Right lobe of liver (tissue), 6 donors: Measurements from ENCODE around the gene BMAL1. TPM values are rescaled to one million over a fixed set of nuclear protein-coding genes. Genes with fewer than 3 reads are reported as not detected.
"Not testable (repeated sequence)": the region's sequence is repeated elsewhere in the genome, so short reads cannot be mapped to it uniquely, and the experiment has no call there.

Experiments
- ATAC-seq, 4 donors: fragments of 200-7000 bp; cut with Tn5 transposase; one replicate each; pipeline ENCODE4 v1.9.1; 2020; ENCODE audit warnings: mild to moderate bottlenecking in 4 of 4, moderate library complexity in 4 of 4
- DNase-seq, 3 donors: peaks; one replicate each; pipeline ENCODE4 v3.0.0-alpha.2; 2020
- H3K27ac ChIP-seq, 3 donors: fragments of 200-600 bp; one replicate each; pipeline ENCODE4 v1.8.0; 2022
- H3K27me3 ChIP-seq, 2 donors: fragments of 200-600 bp; one replicate each; pipeline ENCODE4 v1.8.0; 2022
- H3K36me3 ChIP-seq, 4 donors: fragments of 200-600 bp; sonication (generic) in 1 of 4; one replicate each; pipeline versions ENCODE4 v1.5.1 to v1.8.0; 2017 to 2022; ENCODE audit warnings: control low read depth in 1 of 4
- H3K4me1 ChIP-seq, 4 donors: fragments of 200-600 bp; sonication (generic) in 1 of 4; one replicate each; pipeline versions ENCODE4 v1.5.1 to v1.8.0; 2017 to 2022; ENCODE audit warnings: control low read depth in 1 of 4
- H3K4me3 ChIP-seq, 3 donors: fragments of 200-600 bp; one replicate each; pipeline ENCODE4 v1.8.0; 2022
- H3K9me3 ChIP-seq, 4 donors: fragments of 200-600 bp; sonication (generic) in 1 of 4; one replicate each; pipeline versions ENCODE4 v1.5.1 to v1.8.0; 2017 to 2022; ENCODE audit warnings: control low read depth in 1 of 4
- POLR2A ChIP-seq: fragments of 450-650 bp; IDR thresholded peaks from one replicate; pipeline ENCODE4 v1.6.1; 2017; ENCODE audit warnings: antibody characterized with exemption, mild to moderate bottlenecking
- WGBS: methylation state at CpG from one replicate; pipeline ENCODE4 v1.1.6; 2018; ENCODE audit warnings: low coverage, low lambda C conversion rate; ENCODE audit not compliant: insufficient coverage; ENCODE audit errors: missing lambda C conversion rate; 5-methylcytosine and 5-hydroxymethylcytosine counted together
- intact Hi-C, 2 donors: fragments of 100-400 bp; cut with DNase I; formaldehyde crosslinking; loops; one replicate each; pipeline versions ENCODE4 v1.11.2 to v1.14.1; 2022
- total RNA-seq, 6 experiments: library from RNA; depleted of rRNA in 2 of 6; stranded (reverse); fragments of >200 nt in 2 of 6; fragmentation: NEBNext Ultra II Directional in 3 of 6; extraction: Animal tissue kit (Norgen Biotek cat#: 25700) in 3 of 6; gene quantifications; one replicate each; pipeline versions ENCODE4 v1.1.0 to v1.2.4, GENCODE V29; 2016 to 2023
- TF ChIP-seq, protein P1 (sequence below), 4 donors: fragments of 200-600 bp in 3 of 4; fragments of 450-650 bp in 1 of 4; IDR thresholded peaks; one replicate each; pipeline versions ENCODE4 v1.5.1 to v1.8.0; 2016 to 2022; ENCODE audit warnings: antibody characterized with exemption in 4 of 4, mild to moderate bottlenecking in 2 of 4
- donor health status: DM: no; HTN: yes; CAD: no.
- donor health status: DM: no; HTN: no; CAD: no.
- donor health status: DM: no; HTN: no; CAD: no.
- donor health status: DM: no; HTN: yes; CAD: no.
- donor health status: DM: no; HTN: yes; CAD: no.

Gene BMAL1
- total RNA-seq, 6 experiments from 2014 or later, result 9.9 to 38.0 (median 12.9) TPM

DNA sequence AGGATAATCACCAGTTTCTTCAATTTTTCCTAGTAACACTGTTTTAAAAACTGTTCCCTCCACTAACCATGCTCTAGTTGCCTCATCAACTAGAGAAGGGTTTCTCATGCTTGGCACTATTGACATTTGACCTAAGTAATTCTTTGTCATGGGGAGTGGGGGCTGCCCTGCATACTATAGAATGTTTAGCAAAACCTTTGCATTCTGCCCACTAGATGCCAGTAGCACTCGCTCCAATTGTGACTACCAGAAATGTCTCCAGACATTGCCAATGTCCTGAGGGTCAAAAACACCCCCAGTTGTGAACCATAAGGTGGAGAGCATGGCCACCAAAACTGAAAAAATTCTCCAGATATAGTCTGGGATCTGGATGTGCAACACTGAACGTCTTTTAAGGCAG lies 27.6 kb upstream of the BMAL1 start:
- Histone ChIP-seq H3K36me3 (no peaks in the 10 kb centered on the region), H3K27ac (no peak overlapping the region), H3K27me3 (no peaks in the 10 kb centered on the region), H3K9me3 (no peaks in the 10 kb centered on the region), H3K4me3 (no peak overlapping the region), H3K4me1 (no peaks in the 10 kb centered on the region)
- intact Hi-C loops, result no loop called here
- DNase-seq (no peak), ATAC-seq (no peak)
- WGBS, result 14% methylated on average over 2 of the region's 2 CpGs
- TF ChIP-seq POLR2A, result no peak
- TF ChIP-seq, protein P1, sequence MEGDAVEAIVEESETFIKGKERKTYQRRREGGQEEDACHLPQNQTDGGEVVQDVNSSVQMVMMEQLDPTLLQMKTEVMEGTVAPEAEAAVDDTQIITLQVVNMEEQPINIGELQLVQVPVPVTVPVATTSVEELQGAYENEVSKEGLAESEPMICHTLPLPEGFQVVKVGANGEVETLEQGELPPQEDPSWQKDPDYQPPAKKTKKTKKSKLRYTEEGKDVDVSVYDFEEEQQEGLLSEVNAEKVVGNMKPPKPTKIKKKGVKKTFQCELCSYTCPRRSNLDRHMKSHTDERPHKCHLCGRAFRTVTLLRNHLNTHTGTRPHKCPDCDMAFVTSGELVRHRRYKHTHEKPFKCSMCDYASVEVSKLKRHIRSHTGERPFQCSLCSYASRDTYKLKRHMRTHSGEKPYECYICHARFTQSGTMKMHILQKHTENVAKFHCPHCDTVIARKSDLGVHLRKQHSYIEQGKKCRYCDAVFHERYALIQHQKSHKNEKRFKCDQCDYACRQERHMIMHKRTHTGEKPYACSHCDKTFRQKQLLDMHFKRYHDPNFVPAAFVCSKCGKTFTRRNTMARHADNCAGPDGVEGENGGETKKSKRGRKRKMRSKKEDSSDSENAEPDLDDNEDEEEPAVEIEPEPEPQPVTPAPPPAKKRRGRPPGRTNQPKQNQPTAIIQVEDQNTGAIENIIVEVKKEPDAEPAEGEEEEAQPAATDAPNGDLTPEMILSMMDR (IDR thresholded peaks at IDR 0.05), result no peak

DNA sequence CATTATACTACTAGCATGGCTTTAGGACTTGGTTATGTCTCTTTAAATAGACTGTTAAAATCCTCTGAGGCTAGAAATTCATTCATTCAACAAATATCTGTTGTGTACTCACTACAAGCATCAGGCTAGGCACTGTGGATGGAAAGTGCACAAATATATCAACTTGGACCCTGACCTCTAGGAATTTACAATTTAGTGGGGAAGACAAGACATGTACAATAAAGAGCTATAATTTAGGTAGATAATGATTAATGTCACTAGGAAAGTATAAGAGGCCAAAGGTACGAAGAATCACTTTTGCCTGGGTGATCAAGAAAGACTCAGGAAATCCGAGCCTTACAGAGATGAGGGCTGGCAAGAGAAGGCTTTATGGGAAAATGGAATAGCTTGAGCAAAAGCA lies 25.6 kb upstream of the BMAL1 start:
- 88% methylated on average over 2 of the region's 2 CpGs for WGBS
- Histone ChIP-seq H3K36me3 (no peaks in the 10 kb centered on the region), H3K4me1 (no peaks in the 10 kb centered on the region), H3K4me3 (no peak overlapping the region), H3K9me3 (no peaks in the 10 kb centered on the region), H3K27ac (no peak overlapping the region), H3K27me3 (no peaks in the 10 kb centered on the region)
- no peak for ATAC-seq
- no peak for TF ChIP-seq POLR2A
- TF ChIP-seq, protein P1 (IDR thresholded peaks at IDR 0.05), result no peak
- DNase-seq, result no peak
- intact Hi-C loops, result no loop called here

DNA sequence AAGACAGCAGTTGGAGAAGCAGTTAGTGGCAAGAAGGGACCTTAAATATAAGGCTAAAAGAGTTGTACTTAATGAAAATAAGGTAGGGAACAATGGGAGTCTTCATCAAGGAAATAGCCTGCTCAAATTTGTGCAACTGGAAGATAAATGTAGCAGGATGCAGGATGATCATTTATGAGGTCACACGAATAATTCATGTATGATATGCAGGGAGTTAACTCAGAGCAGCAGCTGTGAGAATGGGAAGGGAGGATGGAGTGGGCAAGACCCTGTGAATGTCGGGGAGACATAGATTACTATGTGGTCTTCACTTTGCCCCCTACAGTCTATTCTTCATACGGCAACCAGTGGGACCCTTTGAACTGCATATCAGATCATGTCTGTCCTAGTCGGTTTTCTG lies 25.2 kb upstream of the BMAL1 start:
- intact Hi-C loops, result no loop called here
- no peak for TF ChIP-seq POLR2A
- TF ChIP-seq, protein P1 (IDR thresholded peaks at IDR 0.05), result no peak
- Histone ChIP-seq H3K27ac (no peak overlapping the region), H3K9me3 (no peaks in the 10 kb centered on the region), H3K4me1 (no peaks in the 10 kb centered on the region), H3K27me3 (no peaks in the 10 kb centered on the region), H3K36me3 (no peaks in the 10 kb centered on the region), H3K4me3 (no peak overlapping the region)
- ATAC-seq (no peak), DNase-seq (no peak)
- WGBS, result 64% methylated on average over 4 of the region's 4 CpGs

DNA sequence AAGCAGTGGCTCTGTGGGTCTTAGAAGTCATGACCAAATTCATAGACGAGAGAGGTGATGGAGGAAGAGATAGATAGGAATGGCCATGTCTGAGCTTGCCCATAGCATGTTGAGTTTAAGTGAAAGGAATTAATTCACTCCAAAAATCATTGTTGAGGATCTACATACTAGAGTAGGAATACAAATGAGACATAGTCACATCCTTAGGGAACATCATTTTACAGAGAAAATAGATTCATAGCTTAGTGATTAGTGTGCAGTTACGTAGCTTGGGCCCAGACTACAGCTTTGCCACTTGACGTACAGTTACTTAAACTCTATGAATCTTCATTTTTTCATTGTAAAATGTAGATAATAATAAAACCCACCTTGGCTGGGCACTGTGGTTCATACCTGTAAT lies 21.4 kb upstream of the BMAL1 start:
- Histone ChIP-seq H3K36me3 (no peaks in the 10 kb centered on the region), H3K4me1 (no peaks in the 10 kb centered on the region), H3K4me3 (no peak overlapping the region), H3K27ac (no peak overlapping the region), H3K9me3 (no peaks in the 10 kb centered on the region), H3K27me3 (no peaks in the 10 kb centered on the region)
- intact Hi-C loops, result no loop called here
- no peak for ATAC-seq
- 40% methylated on average over 3 of the region's 3 CpGs for WGBS
- DNase-seq, result no peak
- TF ChIP-seq, protein P1 (IDR thresholded peaks at IDR 0.05), result no peak
- no peak for TF ChIP-seq POLR2A

DNA sequence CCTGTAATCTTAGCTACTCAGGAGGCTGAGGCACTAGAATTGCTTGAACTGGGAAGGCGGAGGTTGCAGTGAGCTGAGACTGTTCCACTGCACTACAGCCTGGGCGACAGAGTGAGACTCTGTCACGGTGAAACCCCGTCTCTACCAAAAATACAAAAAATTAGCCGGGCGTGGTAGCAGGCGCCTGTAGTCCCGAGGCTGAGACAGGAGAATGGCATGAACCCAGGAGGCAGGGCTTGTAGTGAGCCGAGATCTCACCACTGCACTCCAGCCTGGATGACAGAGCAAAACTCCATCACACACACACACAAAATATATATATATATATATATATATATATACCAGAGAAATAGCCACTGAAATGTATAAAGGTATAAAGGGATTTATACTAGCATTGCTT lies 19.5 kb upstream of the BMAL1 start:
- H3K27me3 ChIP-seq, intact Hi-C loops, H3K9me3 ChIP-seq, H3K4me3 ChIP-seq, DNase-seq, H3K36me3 ChIP-seq, H3K27ac ChIP-seq, H3K4me1 ChIP-seq, ATAC-seq: not testable (repeated sequence)
- WGBS, result 80% methylated on average over 1 of the region's 9 CpGs
